ENCODE results near the gene PANX3.
"Not testable (repeated sequence)": the region's sequence is repeated elsewhere in the genome, so short reads cannot be mapped to it uniquely, and the experiment has no call there.

Gene PANX3, protein sequence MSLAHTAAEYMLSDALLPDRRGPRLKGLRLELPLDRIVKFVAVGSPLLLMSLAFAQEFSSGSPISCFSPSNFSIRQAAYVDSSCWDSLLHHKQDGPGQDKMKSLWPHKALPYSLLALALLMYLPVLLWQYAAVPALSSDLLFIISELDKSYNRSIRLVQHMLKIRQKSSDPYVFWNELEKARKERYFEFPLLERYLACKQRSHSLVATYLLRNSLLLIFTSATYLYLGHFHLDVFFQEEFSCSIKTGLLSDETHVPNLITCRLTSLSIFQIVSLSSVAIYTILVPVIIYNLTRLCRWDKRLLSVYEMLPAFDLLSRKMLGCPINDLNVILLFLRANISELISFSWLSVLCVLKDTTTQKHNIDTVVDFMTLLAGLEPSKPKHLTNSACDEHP

DNA sequence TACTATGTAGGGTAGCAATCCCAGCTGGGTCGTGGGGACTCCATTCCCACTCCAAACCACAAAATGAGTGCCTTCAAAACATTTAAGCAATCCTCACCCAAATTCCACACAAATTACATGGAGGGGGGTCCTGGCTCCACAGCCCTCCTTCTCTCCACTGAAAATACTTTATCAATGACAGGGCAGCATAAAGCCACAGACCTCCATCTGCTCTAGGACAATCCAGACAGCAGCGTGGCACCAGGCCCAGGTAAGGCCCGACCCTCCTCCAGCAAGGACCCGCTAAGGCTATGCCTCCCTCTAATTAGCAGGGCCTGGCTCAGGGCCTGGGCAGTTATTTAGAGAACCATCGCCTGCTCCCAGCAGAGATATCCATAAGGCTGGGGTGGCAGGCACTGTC is at the start of gene PANX3:
TSS of gene PANX3 (plus strand) at position 365 of the 400 bp plus-strand sequence. CDS start 129 bp downstream, outside the sequence.
- no peak for DNase-seq (ENCODE audit: low spot score)

DNA sequence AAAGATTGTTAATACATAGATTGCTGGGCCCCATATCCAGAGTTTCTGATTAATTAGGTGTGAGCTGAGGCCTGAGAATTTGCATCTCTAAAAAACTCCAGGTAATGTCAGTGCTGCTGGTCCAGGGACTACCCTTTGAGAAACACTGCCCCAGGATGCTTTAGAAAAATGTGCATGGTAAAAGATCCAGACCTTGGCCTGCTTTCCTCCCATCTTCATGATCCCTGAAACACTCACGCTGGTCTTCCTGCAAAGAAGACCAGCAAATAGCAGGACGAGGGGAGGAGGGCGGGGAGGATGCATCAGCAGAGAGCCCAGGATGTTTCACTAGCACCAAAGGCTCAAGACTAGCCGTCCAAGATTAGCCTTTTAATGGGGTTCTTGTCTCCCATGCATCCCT is 41.5 kb upstream of the PANX3 start, which contains the start of gene OR8A1:
TSS of gene OR8A1 (plus strand) at position 301 of the 400 bp plus-strand sequence. CDS start 123 bp downstream, outside the sequence.
- DNase-seq (ENCODE audit: low spot score) = no peak

DNA sequence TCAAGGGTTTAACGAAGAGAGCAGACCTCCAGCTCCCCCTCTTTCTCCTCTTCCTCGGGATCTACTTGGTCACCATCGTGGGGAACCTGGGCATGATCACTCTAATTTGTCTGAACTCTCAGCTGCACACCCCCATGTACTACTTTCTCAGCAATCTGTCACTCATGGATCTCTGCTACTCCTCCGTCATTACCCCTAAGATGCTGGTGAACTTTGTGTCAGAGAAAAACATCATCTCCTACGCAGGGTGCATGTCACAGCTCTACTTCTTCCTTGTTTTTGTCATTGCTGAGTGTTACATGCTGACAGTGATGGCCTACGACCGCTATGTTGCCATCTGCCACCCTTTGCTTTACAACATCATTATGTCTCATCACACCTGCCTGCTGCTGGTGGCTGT is 41.1 kb upstream of the PANX3 start:
- DNase-seq (ENCODE audit: low spot score) = no peak

DNA sequence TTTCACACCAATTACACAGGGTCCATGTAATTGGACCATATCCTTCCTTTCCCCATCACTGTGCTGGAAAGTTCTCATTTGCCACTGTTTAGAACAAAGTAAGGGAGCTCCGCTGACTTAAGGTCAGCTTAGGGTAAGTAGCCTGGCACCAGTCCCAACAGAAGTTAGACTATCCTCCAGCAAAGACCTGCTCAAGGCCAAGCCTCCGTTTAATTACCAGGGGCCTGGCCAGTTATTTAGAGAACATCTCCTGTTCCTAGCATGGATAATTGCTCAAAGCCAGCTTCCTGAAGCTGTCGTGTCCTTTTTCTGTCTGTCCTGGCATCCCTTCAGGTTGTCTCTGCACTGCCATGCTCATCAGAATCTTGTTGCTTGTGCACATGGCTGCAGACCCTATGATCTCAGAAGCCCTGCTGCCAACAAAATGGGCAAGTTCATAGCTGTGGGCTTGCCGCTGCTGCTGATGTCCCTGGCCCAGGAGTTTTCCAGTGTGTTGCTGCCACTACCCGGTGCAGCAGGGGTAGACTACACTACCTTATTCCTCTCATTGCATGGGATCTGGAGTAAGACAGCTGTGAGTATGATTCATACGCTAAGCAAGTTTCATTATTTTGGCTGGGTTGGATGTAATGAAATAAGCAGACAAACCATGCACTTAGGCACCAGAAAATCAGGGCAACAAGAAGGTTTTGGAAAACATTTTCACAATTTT is 33.4 kb upstream of the PANX3 start:
- DNase-seq (ENCODE audit: low spot score) = no peak

DNA sequence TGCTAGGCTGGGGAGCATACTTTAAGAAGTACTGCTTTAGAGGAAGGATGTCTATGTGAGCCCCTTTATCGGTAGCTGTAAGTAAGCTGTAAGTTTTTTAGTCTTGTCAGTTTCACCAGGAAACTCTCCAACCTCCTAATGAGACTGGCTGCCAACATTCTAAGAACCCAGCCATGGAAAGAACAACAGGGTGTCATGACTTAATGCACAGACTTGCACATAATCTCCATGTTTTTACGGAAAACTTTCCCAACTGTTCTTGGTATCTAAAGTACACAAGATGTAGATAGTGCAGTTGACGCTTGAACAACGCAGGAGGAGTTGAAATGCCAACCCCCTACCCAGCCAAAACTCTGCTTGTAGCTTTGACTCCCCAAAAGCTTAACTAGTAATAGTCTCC is 32.5 kb upstream of the PANX3 start:
- no peak for DNase-seq (ENCODE audit: low spot score)

DNA sequence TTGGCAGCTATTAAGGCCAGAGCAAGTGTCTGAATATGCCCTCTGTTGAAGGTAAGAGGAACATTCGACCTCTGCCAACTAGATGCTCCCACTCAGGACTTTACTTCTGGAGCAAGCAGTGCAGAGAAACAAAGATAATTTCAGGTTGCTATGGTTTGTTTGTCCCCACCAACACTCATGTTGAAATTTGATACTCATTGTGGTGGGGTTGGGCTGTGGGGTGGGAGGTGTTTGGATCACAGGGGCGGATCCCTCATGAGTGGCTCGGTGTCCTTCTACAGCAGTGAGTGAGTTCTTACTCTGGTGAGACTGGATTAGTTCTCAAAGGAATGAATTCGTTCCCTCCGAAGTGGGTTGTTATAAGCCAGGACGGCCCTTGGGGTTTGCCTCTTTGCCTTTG is 29.4 kb upstream of the PANX3 start:
- DNase-seq (ENCODE audit: low spot score) = no peak

DNA sequence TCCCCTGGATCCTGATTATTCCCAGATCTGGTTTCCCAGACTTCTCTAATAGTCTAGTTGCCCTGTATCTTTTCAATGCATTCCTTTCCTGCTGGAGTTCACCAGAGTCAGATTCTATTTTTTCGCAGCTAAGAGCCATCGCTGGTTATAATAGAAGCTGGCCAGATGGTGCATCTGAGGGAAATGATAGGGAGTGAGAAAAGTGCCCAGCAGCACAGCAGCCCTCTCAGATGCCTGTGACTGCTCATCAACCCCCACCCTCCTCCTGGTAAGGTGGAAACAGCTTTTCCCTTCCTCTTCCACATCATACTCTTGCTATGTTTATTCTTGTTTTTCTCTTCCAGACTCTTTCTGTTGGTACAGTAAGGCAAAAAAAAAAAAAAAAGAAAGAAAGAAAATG is 28.7 kb upstream of the PANX3 start:
- no peak for DNase-seq (ENCODE audit: low spot score)

DNA sequence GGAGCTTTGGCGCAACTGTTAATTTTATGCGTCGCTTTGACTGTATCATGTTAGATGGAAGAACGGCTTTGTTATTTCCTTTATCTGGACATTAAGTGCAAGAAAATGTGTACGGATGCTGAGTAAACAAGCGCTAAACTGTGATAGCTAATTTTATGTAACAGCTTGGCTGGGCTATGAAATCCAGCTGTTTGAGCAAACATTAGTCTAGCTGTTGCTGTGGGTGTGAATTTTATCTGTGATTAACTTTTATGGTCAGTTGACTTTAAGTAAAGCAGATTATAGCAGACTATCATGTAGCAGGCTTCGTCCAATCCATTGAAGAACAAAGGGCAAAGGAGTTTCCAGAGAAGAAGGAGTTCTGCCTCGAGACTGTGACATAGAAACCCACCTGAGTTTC is 27.4 kb upstream of the PANX3 start:
- no peak for DNase-seq (ENCODE audit: low spot score)

DNA sequence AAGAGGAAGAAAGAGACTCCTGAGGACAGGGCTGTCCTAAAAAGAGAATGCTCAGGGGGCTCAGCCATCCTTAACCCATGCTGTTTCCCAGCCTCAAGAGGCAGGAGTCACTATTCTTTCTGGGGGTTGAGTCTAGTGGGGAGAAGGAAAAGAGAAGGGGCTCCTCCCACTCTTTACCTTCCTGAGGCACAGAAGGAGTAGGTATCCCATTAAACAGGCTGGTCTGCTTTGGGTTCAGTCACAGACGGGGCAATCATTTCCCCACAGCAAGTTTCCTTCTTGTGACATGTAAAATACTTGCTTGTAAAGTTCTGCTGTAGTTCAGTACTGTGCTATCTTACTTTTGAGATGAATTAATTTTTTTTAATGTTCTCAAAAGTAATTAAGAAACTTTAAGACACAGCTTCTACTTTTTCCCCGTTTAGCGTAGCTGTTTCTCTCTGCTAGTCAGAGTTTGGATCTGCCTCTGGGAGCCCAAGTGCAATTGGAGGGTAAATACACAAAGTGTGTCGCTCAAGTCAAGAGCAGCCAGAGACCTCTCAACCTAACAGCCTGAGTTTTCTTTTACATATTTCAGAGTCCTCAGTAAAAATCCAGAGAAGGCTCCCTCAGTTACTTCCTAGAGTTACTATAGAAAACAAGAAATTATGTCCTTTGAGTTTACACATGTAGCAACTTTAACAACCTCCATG is 26.4 kb upstream of the PANX3 start:
- DNase-seq (ENCODE audit: low spot score) = no peak

DNA sequence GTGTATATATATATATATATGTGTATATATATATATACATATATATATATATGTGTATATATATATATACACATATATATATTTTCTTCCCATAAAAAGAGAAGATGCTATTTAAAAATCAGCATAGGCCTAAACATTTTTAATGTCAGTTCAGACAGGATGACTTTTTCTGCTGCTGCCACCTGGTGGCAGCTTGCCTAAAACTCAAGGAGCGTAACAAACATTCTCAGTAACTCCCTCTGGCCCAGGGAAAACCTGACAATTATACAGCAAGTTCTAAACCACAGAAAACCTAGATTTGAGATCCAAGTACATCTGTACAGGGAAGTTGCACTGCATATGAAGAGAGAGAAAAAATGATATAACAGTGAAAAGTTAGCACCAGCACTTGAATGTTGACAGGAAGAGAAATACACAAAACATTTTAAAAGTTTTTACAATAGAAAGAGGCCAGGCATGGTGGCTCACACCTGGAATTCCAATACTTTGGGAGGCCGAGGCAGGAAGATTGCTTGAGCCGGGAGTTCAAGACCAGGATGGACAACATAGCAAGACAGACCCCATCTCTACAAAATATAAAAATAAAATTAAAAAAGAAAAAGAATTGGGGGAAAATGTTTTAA is 24.9 kb upstream of the PANX3 start:
- DNase-seq (ENCODE audit: low spot score) = peak; percentile 72

DNA sequence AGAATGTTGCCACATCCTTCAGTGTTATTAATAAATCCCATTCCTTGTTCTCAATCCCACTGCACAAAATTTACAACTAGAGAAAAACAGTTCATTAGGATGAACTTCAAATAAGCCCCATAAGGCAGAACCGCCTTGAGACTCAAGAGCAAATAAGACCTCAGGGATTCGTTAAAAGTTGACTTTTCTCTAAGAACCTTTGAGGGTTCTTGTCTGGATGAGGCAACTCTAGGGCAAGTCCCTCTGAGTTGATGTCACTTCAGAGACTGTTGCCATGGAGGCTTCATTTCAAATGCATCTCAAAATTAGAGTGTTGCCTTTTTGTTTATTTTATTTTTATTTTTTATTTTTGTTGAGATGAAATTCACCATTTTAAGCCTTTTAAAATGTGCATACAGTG is 19.8 kb upstream of the PANX3 start:
- DNase-seq (ENCODE audit: low spot score) = no peak

DNA sequence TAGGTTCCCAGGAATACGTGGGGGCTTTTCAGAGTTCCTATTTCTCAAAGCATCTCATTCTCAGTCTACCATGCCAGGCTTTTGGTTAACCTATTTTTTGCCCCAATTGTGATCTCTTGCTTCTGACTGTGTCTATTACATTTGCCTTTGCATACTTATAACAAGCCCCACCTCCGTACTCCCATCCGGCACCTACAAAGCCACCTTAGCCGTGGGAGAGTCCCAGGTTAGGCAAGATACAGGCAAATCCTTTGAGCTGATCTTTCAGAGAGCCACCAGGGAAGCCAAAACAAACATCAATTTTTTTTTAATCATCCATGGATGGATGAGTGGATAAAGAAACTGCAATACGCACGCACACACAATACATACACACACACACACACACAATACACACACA is 18.6 kb upstream of the PANX3 start:
- no peak for DNase-seq (ENCODE audit: low spot score)

DNA sequence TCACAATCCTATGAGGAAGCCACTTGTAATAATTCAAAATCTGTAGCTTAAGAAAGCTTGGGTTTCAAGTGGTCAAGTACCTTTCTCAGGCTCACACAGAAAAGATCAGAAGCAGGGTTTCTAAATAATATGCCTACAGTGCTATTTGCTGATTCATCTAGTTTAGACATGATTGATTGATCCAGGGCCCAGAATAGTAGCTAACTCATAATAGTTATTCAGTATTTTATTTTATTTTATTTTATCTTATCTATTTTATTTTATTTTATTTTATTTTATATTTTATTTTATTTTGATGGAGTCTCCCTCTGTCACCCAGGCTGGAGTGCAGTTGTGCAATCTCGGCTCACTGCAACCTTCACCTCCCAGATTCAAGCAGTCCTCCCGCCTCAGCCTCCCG is 15.9 kb upstream of the PANX3 start:
- no peak for DNase-seq (ENCODE audit: low spot score)

DNA sequence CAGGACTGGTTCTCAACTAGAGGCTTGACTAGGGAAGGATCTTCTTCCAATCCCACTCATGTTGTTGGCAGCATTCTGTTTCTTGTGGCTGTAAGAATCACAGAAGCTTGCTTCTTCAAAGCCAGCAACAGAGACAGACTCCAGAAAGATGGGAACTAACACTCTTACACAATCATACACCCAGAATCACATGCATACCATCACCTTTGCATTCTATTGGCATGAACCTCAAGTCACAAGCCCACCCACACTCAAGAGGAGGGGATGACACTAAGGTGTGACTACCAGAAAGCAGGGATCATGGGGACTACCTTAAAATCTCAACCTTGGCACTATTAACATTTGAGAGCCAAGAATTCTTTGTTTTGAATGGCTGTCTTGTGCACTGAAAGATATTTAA is 13.6 kb upstream of the PANX3 start:
- DNase-seq (ENCODE audit: low spot score) = no peak

DNA sequence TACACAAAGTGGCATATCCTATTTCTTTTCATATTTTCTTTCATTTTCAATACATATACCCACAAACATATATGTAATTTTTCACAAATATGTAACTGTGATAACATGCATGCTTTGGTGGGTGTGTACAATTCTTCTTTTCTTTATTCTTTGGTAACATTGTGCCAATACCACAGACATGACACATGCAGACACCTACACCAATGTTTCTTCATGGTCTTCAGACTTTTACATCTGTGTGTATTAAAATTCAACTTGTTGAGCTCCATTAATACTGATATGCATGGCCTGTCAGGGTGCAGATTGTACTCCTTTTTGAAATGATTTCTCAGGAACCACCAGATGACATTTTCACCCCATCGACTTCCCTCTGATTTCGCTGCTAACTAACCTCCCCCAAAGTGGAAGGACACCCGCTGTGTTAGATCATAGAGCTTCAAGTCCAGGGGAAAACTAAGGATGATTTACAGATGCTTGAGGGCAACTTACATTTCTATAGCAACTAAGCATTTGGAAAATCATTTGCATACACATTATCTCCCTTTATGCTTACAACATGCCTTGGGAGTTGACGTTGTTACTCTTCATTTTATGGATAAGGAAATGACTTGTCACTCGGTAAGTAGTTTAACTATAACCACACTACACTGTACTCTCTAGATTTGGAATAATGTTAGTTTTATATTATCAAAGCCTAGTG is 10.5 kb upstream of the PANX3 start:
- DNase-seq (ENCODE audit: low spot score) = no peak

DNA sequence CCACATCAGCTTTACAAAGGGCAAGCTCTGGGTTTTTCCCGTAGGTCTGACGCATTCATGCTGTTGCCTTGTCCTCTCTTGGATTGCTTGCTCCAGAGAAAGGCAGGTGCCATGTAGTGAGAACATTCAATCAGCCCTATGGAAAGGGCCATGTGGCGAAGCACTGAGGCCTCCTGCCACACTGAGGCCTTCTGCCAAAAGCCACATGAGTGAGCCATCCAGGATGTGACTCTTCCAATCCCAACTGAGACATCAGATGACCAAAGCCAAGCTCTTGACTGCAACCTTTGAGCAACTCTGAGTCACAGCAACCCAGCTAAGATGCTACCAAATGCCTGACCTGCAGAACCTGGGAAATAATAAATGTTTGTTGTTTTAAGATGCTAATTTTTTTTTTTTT is 9.0 kb upstream of the PANX3 start:
- DNase-seq (ENCODE audit: low spot score) = no peak

DNA sequence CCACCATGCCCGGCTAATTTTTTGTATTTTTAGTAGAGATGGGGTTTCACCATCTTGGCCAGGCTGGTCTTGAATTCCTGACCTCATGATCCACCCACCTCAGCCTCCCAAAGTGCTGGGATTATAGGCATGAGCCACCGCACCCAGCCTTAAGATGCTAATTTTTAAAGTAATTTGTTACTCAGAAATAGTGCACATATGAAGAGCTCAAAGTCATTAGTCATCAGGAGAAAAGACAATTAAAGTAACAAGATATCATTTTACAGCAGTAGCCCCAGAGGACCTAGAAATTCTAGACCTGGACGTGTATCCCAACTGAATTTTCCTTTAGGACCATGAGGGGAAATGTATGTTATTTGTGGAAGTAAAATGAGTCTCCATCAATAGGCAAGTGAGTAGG is 8.5 kb upstream of the PANX3 start:
- DNase-seq (ENCODE audit: low spot score) = not testable (repeated sequence)

DNA sequence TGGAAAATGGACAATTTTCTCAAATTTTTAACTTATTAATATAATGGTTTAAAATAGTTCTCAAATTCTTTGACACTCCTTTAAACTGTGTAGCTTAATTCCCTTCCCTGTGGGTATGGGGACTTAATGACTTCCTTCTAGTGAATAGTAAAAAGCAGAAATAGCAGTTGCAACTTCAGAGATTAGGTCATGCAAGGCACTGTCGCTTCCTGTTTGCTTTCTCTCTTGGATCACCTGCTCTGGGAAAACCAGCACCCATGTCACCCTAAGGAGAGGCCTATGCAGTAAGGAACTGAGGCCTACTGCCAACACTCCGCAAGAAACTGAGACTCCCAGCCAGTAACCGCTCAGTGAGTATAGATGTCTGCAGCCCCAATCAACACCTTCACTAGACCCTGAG is 5.5 kb upstream of the PANX3 start:
- no peak for DNase-seq (ENCODE audit: low spot score)

DNA sequence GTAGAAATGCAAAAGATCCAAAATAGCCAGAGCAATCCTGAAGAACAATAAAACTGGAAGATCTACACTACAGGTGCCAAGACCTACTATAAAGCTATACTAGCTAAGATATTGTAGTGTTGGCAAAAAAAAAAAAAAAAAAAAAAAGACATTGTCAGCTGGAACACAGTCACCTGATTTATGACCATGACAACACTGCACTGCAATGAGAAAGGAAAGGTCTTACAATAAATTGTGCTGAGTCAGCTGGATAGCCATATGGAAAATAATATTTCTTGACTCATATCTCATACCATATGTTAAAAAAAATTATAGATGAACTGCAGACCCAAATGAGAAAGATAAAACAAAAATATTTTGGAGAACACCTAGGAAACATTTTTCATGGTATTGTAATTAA is 3.1 kb upstream of the PANX3 start:
- DNase-seq (ENCODE audit: low spot score) = no peak

DNA sequence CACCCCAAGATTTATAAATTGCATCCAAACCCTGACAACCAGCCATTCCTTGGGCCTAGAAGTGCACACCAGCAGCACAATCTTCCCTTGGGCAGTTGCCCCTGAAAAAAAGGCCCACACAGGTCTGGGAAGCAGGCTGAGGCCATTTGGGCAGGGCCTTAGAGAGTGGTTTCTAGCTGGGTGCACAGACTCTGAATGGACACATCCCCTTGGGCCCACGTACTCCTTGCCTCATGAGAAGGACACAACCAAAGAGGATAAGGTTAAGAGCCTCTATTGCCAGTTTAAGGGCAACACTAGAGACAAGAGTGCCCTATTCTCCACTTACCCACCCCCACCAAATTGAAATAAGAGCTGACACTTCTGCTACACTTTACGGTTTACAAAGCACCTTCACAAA is 933 bp upstream of the PANX3 start:
- no peak for DNase-seq (ENCODE audit: low spot score)

DNA sequence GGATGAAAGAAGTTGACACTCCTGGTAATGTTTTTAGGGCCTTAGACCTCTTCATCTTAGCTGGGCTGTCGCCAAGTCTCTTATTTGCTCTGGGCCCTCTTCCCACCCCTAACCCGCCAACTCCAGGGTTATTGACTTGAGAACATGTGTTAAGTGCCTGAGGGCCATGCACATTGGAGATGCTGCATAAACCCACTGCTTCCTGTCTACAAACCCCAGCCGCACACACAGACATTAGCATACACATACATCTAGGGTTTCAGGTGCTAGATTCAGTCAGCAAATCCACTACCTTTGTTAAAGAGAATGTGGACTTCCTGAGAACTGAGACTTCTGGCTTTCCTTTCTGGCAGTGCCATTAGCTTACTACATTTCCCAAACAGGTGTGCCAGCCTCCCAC is 817 bp downstream of the PANX3 start:
- no peak for DNase-seq (ENCODE audit: low spot score)
